Mononuclear cell (primary cell): ENCODE results near the gene SLC18B1. TPM values are rescaled to one million over a fixed set of nuclear protein-coding genes. Genes with fewer than 3 reads are reported as not detected.

Source experiments
- H3K27me3 ChIP-seq: 2 replicates; pipeline ENCODE4 v1.6.0; 2011; ENCODE audit warnings: low read length, control low read depth; ENCODE audit not compliant: insufficient read depth
- H3K4me1 ChIP-seq: 2 replicates; pipeline ENCODE4 v1.5.1; 2011; ENCODE audit warnings: mild to moderate bottlenecking, low read length, control low read depth; ENCODE audit not compliant: insufficient read depth
- H3K4me3 ChIP-seq: 2 replicates; pipeline ENCODE4 v1.5.1; 2011; ENCODE audit warnings: mild to moderate bottlenecking, low read length, moderate library complexity
- H3K9me3 ChIP-seq: 2 replicates; pipeline ENCODE4 v1.5.1; 2011; ENCODE audit warnings: low read depth, mild to moderate bottlenecking, control low read depth, low read length
- total RNA-seq: library from RNA; depleted of rRNA; stranded (reverse); fragments of >200 nt; gene quantifications from one replicate; pipeline ENCODE4 v1.2.3, GENCODE V29; 2012

The SLC18B1 gene
- total RNA-seq, 1 donor, result 10.3 TPM

GRCh38 chr6:132734694-132735236 is 63.7 kb downstream of the SLC18B1 start:
- no peaks in the 10 kb centered on the region for H3K27me3 ChIP-seq
- peaks cover 55% of the 10 kb centered on the region for H3K4me1 ChIP-seq
- H3K4me3 ChIP-seq, result peak overlapping the region; percentile 31
- no peaks in the 10 kb centered on the region for H3K9me3 ChIP-seq

GRCh38 chr6:132733814-132734213 is 64.6 kb downstream of the SLC18B1 start:
- Histone ChIP-seq H3K27me3 (no peaks in the 10 kb centered on the region), H3K4me3 (peak overlapping the region; percentile 31), H3K9me3 (no peaks in the 10 kb centered on the region), H3K4me1 (peaks cover 55% of the 10 kb centered on the region)

GRCh38 chr6:132733283-132733682 is 65.2 kb downstream of the SLC18B1 start:
- Histone ChIP-seq H3K4me3 (peak overlapping the region; percentile 31), H3K9me3 (no peaks in the 10 kb centered on the region), H3K4me1 (peaks cover 55% of the 10 kb centered on the region), H3K27me3 (no peaks in the 10 kb centered on the region)

- Histone ChIP-seq H3K27me3 (no peaks in the 10 kb centered on the region), H3K4me1 (peaks cover 39% of the 10 kb centered on the region), H3K9me3 (no peaks in the 10 kb centered on the region), H3K4me3 (no peak overlapping the region)
These were observed 67.4 kb downstream of the SLC18B1 start for GRCh38 chr6:132731086-132731485.

- Histone ChIP-seq H3K4me1 (peaks cover 34% of the 10 kb centered on the region), H3K4me3 (no peak overlapping the region), H3K27me3 (no peaks in the 10 kb centered on the region), H3K9me3 (no peaks in the 10 kb centered on the region)
These were observed 67.9 kb downstream of the SLC18B1 start for GRCh38 chr6:132730560-132730959.

- Histone ChIP-seq H3K9me3 (no peaks in the 10 kb centered on the region), H3K27me3 (no peaks in the 10 kb centered on the region), H3K4me1 (peaks cover 14% of the 10 kb centered on the region), H3K4me3 (no peak overlapping the region)
These were observed 69.8 kb downstream of the SLC18B1 start for GRCh38 chr6:132728616-132729015.

GRCh38 chr6:132726608-132726975 is 71.8 kb downstream of the SLC18B1 start:
- no peak overlapping the region for H3K4me3 ChIP-seq
- peaks cover 3% of the 10 kb centered on the region for H3K4me1 ChIP-seq
- H3K9me3 ChIP-seq, result no peaks in the 10 kb centered on the region
- H3K27me3 ChIP-seq, result no peaks in the 10 kb centered on the region

GRCh38 chr6:132725947-132726607 is 72.4 kb downstream of the SLC18B1 start:
- no peak overlapping the region for H3K4me3 ChIP-seq
- H3K27me3 ChIP-seq, result no peaks in the 10 kb centered on the region
- no peaks in the 10 kb centered on the region for H3K9me3 ChIP-seq

GRCh38 chr6:132725471-132725870 is 73.0 kb downstream of the SLC18B1 start:
- H3K4me1 ChIP-seq, result peaks cover under 1% of the 10 kb centered on the region
- H3K4me3 ChIP-seq, result no peak overlapping the region

More at GRCh38 chr6:132725947-132726607, 72.4 kb downstream of the SLC18B1 start:
- H3K4me1 ChIP-seq, result peaks cover 3% of the 10 kb centered on the region

GRCh38 chr6:132719736-132720448 is 78.5 kb downstream of the SLC18B1 start:
- Histone ChIP-seq H3K27me3 (no peaks in the 10 kb centered on the region), H3K9me3 (no peaks in the 10 kb centered on the region), H3K4me3 (no peak overlapping the region), H3K4me1 (peaks cover 15% of the 10 kb centered on the region)

More at GRCh38 chr6:132725471-132725870, 73.0 kb downstream of the SLC18B1 start:
- H3K27me3 ChIP-seq, result no peaks in the 10 kb centered on the region
- H3K9me3 ChIP-seq, result no peaks in the 10 kb centered on the region

Other genes with a start within 250 kb of the SLC18B1 start
- gene TAAR8, start 246.0 kb downstream of the SLC18B1 start, total RNA-seq, result not detected
- not detected for gene TAAR6, start 228.3 kb downstream of the SLC18B1 start, total RNA-seq
- not detected for gene TAAR5, start 208.9 kb downstream of the SLC18B1 start, total RNA-seq
- not detected for gene TAAR2, start 174.4 kb downstream of the SLC18B1 start, total RNA-seq
- not detected for gene TAAR1, start 139.5 kb downstream of the SLC18B1 start, total RNA-seq
- gene VNN1, start 84.6 kb downstream of the SLC18B1 start, total RNA-seq, result 2.7 TPM
- gene VNN2, start 40.7 kb downstream of the SLC18B1 start, total RNA-seq, result 103 TPM
- 2,154 TPM for gene RPS12, start 15.9 kb upstream of the SLC18B1 start, total RNA-seq